ENCODE results near the gene CPTP. TPM values are rescaled to one million over a fixed set of nuclear protein-coding genes. Genes with fewer than 3 reads are reported as not detected.
A peak's percentile ranks its signal among the peaks of the same experiment; 100 is the strongest.

CPTP gene
- total RNA-seq, 2 experiments from 2014 or later, result 12.2 to 13.7 TPM

DNA sequence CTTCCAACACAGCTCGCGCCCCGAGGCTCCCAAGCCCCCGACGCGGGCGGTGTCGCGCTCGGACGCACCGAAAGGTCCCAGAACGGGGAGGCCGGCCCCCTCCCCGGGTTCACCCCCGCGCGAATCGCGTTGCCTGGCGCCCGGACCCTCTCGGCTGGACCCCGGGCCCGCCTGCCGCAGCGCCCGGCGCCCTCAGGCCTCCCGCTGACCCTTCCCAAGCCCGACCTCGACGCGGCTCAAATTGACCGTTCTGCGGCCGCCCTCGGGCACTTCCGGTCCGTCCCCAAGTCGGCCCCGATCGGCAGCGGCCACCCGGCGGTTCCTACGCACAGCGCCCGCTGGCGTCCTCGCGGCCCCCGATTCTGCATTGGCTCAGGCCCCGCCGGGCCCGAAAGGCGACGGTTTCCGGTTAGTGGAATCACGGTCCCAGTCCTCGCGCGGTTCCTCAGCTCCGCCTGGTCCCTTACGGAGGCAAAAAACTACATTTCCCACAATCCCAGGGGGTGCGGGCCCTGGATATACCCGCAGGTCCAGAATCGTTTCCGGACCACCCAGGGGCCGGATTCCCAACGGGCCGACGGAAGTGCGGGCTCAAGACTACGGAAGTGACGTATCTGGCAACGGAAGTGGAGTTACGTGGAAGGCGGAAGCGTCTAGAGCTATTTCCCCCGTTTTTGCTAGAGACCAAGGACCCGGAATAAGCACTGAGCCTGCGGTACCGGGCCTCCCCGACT lies 50.5 kb downstream of the CPTP start, which contains the start of gene AURKAIP1:
AURKAIP1 (minus strand) TSS at position 279 of the 734 bp plus-strand sequence. CDS start 451 bp downstream, outside the sequence.
- Mint-ChIP-seq H3K4me1 (peaks cover 21% of the 10 kb centered on the region), H3K36me3 (peaks cover 6% of the 10 kb centered on the region), H3K4me3 (peak within 1 kb of the TSS; percentile 89), H3K27me3 (no peaks in the 10 kb centered on the region), H3K9me3 (no peaks in the 10 kb centered on the region), H3K27ac (peak within 1 kb of the TSS; percentile 95)
- DNase-seq, result peak; percentile 97

GRCh38 chr1:1376551-1377226 lies 52.1 kb downstream of the CPTP start:
- no peaks in the 10 kb centered on the region for H3K9me3 Mint-ChIP-seq
- H3K27ac Mint-ChIP-seq, result peak overlapping the region; percentile 62
- peaks cover 17% of the 10 kb centered on the region for H3K4me1 Mint-ChIP-seq
- peaks cover 6% of the 10 kb centered on the region for H3K36me3 Mint-ChIP-seq
- no peak for DNase-seq
- no peaks in the 10 kb centered on the region for H3K27me3 Mint-ChIP-seq
- peak overlapping the region; percentile 89 for H3K4me3 Mint-ChIP-seq

- Mint-ChIP-seq H3K36me3 (peaks cover 5% of the 10 kb centered on the region), H3K4me3 (no peak overlapping the region), H3K27ac (no peak overlapping the region), H3K4me1 (peaks cover 14% of the 10 kb centered on the region), H3K27me3 (no peaks in the 10 kb centered on the region), H3K9me3 (no peaks in the 10 kb centered on the region)
- no peak for DNase-seq
These were observed 53.1 kb downstream of the CPTP start for GRCh38 chr1:1377540-1378205.

Other genes starting within 250 kb of the CPTP start
- 10 to 100 TPM; 18.9 to 19.0 TPM for gene C1orf159, start 208.7 kb upstream of the CPTP start, total RNA-seq
- not detected for gene TTLL10, start 150.9 kb upstream of the CPTP start, total RNA-seq
- gene TNFRSF18, start 118.2 kb upstream of the CPTP start, total RNA-seq, result 10 to 100 TPM; 52.5 to 53.3 TPM
- gene TNFRSF4, start 110.6 kb upstream of the CPTP start, total RNA-seq, result 100 to 1,000 TPM; 110 to 111 TPM
- 10 to 100 TPM; 85.9 to 95.9 TPM for gene SDF4, start 92.8 kb upstream of the CPTP start, total RNA-seq
- 10 to 100 TPM; 17.5 to 18.9 TPM for gene B3GALT6, start 92.6 kb upstream of the CPTP start, total RNA-seq
- 1 to 10 TPM; 2.4 to 3.8 TPM for gene C1QTNF12, start 78.1 kb upstream of the CPTP start, total RNA-seq
- gene UBE2J2, start 50.9 kb upstream of the CPTP start, total RNA-seq, result 10 to 100 TPM; 69.9 to 70.6 TPM
- 1 to 10 TPM; 4.9 to 6.9 TPM for gene SCNN1D, start 44.4 kb upstream of the CPTP start, total RNA-seq
- gene ACAP3, start 16.9 kb upstream of the CPTP start, total RNA-seq, result 10 to 100 TPM; 26.6 to 28.4 TPM
- 10 to 100 TPM; 29.6 to 30.0 TPM for gene PUSL1, start 16.2 kb upstream of the CPTP start, total RNA-seq
- gene INTS11, start 142 bp upstream of the CPTP start, total RNA-seq, result 100 to 1,000 TPM; 111 to 113 TPM
- under 1 TPM; 0.06 to 0.20 TPM for gene TAS1R3, start 6.5 kb downstream of the CPTP start, total RNA-seq
- gene DVL1, start 24.6 kb downstream of the CPTP start, total RNA-seq, result 10 to 100 TPM; 26.8 to 29.0 TPM
- gene MXRA8, start 33.8 kb downstream of the CPTP start, total RNA-seq, result under 1 TPM; 0.50 to 0.97 TPM
- 100 to 1,000 TPM; 143 to 144 TPM for gene AURKAIP1, start 50.4 kb downstream of the CPTP start, total RNA-seq
- 10 to 100 TPM; 91.6 to 92.2 TPM for gene CCNL2, start 74.5 kb downstream of the CPTP start, total RNA-seq
- gene MRPL20, start 82.5 kb downstream of the CPTP start, total RNA-seq, result 100 to 1,000 TPM; 181 to 182 TPM
- not detected for gene ANKRD65, start 96.5 kb downstream of the CPTP start, total RNA-seq
- gene VWA1, start 110.9 kb downstream of the CPTP start, total RNA-seq, result under 1 TPM; 0.25 to 0.44 TPM
- gene ATAD3C, start 124.9 kb downstream of the CPTP start, total RNA-seq, result 1 to 10 TPM; 1.3 to 1.5 TPM
- 10 to 100 TPM; 75.7 to 77.4 TPM for gene ATAD3B, start 147.0 kb downstream of the CPTP start, total RNA-seq
- gene ATAD3A, start 187.4 kb downstream of the CPTP start, total RNA-seq, result 10 to 100 TPM; 87.9 to 89.2 TPM
- gene TMEM240, start 215.8 kb downstream of the CPTP start, total RNA-seq, result under 1 TPM in 1 of 2 experiments, not detected in 1; 0.88 TPM